Endometrium (tissue), 2 donors: ENCODE data around the gene MSI2.

Source experiments
- FAIRE-seq: peaks from 2 replicates; lab custom pipeline; 2012; peaks lifted over from hg19 to GRCh38; lab: Jason Lieb, UNC
- donor health status: control.
- donor health status: control.

The MSI2 gene

GRCh38 chr17:57397402-57397801 lies 141.1 kb downstream of the MSI2 start:
- no peak for FAIRE-seq

GRCh38 chr17:57399690-57400089 lies 143.4 kb downstream of the MSI2 start:
- FAIRE-seq: no peak

GRCh38 chr17:57400648-57401047 lies 144.3 kb downstream of the MSI2 start:
- FAIRE-seq: no peak

DNA sequence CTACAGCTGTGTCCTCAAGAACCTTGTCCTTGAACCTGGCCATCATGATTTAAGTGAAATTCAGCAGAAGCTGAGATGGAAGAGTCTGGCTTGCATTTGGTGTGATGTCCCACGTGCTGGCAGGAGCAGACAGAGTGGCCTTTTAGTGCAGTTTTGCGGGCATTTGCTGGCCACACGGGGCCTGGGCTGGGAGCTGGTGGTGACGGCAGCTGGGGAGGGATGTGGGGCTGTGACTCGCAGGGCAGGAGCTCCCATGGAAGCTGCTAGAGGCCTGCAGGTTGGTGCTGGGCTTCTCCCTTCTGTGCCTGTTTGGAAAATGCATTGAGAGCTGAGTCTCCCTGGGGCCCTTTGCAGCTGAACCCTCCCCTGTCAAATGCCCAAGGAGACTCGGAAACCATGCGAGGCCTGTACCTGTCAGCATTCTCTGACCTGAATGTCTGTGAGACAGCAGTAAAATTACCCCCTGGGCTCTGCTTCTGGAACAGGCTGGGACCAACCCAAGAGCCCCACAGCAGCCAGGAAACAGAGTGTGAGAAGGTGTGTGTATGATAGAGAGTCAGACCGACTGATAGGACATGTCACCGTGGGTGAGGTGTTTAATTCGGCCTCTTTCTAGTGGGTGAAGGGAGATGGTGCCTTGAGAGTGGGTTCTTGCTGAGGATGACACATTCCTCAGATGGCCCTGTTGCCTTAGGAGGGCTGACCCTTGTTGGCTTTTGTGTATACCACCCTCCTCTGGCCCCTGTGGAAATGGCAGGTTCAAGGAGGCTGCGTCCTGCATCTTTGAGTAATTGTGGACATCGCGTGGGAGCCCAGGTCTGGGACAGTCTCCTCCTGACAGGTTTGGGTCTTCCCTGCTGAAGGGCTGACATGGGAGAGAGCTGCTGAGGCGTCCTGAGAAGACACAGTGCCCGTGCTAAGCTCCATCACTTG lies 145.5 kb downstream of the MSI2 start:
- no peak for FAIRE-seq

DNA sequence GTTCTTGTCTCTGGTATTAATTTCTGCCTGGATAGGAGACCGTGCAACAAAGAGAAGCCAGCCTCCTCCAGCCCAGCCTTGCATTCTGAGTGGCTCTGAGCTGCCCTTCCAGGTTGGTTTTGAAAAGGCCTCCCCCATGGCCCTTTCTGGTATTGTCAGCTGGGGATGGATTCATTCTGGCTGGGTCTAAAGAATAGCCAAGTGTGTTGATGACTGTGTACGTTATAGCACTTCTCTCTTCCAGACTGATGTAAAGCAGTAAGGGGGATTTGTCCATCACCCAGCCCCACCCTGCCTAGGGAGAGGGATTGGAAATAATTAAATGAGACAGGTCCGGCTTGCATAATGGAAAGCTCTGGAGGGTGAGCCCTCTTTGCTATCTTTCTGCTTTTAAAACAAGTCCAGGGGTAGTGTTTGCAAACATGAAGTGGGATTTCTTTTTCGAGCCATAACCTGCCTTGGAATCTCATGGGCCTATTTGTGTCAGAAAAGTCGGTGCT lies 146.4 kb downstream of the MSI2 start:
- no peak for FAIRE-seq

- FAIRE-seq: no peak
Observed at GRCh38 chr17:57403236-57403635, 146.9 kb downstream of the MSI2 start.

GRCh38 chr17:57404073-57404472 lies 147.8 kb downstream of the MSI2 start:
- FAIRE-seq: no peak

DNA sequence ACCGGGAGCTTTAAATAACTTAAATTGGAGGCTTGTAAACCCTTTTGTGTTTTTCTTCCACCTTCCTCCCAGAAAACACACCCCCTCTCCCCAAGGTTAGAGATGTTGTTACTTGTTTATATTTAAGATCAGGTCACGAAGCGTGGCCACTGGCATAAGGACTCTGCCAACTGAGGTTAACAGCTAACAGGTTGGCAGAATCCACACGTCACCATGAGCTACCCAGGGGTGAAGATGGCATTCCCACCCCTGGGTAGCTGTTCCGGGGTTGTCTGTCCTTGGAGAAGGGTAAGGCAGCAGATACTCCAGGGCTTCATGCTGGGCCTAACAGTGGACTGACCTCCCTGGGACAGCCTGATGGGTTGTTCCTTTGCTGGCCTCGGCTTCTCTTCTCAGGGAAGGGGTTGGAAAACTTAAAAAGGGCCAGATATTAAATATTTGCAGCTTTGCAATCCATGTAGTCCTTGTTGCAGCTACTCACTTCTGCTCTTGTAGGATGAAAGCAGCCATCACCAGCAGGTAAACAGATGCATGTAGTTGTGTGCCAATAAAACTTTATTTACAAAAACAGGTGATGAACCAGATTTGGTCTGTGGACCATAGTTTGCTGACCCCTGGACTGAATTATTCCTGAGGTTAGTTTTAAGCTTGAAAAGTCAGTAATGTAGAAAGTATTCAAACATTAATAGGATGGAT lies 148.6 kb downstream of the MSI2 start:
- no peak for FAIRE-seq

- FAIRE-seq: no peak
Observed at GRCh38 chr17:57405491-57406072, 149.3 kb downstream of the MSI2 start.

GRCh38 chr17:57406131-57406980 lies 150.0 kb downstream of the MSI2 start:
- peak; percentile 92 for FAIRE-seq

- no peak for FAIRE-seq
Observed at GRCh38 chr17:57406981-57407286, 150.6 kb downstream of the MSI2 start.

DNA sequence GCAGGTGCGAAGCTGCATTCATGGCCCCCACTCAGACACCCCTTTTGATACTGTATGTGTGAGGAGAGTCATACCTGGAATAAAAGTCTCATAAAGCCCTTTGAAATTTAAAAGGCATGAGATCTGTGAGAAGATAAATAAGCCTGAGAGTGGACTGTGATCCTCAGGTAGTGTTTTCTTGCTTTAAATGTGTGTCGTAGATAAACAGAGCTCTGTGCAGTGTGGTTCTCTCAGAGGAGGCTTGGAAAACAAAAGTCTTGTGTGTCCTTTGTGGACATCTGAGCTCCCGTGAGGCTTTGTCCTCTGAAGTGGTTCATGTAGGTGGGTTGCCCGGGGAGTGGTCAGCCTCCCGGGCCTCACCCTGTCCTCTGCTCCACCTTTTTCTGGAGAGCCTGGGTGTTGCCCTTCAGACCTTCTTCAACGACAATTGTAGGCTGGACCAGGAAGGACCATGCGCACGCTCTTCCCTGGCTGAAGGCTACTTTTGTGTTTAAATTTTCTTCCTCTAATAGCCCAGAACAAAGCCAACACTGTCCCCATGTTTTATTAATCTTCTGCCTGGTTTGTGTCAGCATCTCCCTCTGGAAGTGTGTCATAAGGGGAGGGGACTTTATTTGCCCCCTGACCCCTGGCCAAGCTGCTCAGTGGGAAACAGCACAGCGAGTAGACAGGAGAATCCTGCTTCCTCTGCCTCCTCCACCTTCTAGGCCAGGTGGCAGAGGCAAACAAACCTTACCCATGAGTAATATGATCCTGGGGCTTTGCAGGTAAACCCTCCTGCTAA lies 151.2 kb downstream of the MSI2 start:
- FAIRE-seq: no peak

- FAIRE-seq: no peak
Observed at GRCh38 chr17:57408071-57408811, 151.9 kb downstream of the MSI2 start.

GRCh38 chr17:57410169-57410568 lies 153.8 kb downstream of the MSI2 start:
- no peak for FAIRE-seq

GRCh38 chr17:57412520-57413096 lies 156.3 kb downstream of the MSI2 start:
- no peak for FAIRE-seq

GRCh38 chr17:57413848-57414651 lies 157.7 kb downstream of the MSI2 start:
- no peak for FAIRE-seq

DNA sequence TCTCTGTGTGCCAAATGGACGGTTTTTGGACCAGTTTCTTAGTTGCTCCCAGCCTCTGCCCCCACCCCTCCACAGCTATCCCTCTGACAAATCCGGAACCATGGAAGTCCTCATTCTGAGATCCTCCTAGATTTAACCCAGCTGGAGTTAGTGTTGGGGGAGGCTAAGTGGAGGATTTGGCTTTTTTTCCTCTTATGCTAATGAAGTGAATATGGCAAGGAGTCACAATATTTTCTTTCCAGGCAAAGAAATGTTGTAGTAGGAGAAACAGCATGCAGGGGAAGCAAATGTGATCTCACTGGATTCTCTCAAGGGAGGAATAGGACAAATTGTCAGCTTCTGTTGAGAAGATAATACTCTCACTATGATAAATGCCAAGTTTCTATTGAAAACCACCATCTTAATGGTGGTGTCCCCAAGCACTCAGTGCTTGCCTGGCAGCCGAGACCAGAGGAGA lies 159.5 kb downstream of the MSI2 start:
- FAIRE-seq: no peak

DNA sequence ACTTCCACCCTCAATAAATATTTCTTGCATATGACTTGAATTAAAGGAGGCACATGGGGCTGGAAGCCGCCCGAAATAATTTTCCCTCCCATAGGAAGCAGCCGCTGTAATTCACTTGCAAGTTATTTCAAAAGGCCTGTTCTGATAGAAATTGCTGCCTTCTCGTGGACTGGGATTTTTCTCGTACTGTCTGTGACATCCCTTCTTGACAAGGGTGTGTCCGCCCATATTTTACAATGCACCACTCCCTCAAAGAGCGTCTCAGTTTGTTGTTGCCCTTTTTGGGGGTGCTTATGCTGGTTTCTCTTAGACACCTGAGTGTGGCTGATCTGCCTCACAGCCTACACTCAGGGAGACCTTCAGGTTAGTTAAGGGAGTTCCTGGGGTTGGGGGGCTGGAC lies 160.0 kb downstream of the MSI2 start:
- no peak for FAIRE-seq

DNA sequence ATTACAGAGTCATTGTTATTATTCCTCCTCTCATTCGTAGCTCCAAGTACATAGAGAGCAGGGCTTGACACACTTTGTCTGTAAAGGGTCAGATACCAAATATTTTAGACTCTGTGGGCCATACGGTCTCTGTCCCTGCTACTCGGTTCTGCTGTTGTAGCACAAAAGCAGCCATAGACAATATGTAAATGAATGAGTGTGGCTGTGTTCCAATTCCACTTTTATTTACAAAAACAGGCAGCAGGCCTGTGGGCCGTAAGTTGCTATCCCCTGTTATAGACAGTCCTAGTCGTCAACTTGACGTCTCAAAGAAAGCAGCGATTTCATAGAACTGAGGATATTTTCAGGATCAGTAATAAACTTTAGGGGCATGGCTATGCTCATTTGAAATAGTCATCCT lies 161.6 kb downstream of the MSI2 start:
- no peak for FAIRE-seq
